Naive thymus-derived CD4-positive, alpha-beta T cell (primary cell): Measurements from ENCODE around the gene ADAR. TPM values are rescaled to one million over a fixed set of nuclear protein-coding genes. Genes with fewer than 3 reads are reported as not detected.

Experiments used
- ATAC-seq: fragments of 150-1000 bp; cut with Tn5 transposase; 2 replicates; pipeline ENCODE4 v1.10.0; 2021; ENCODE audit warnings: mild to moderate bottlenecking, moderate library complexity
- CTCF ChIA-PET: fragments of 350-600 bp; sonication (Branson Sonifier 250); formaldehyde crosslinking; loops from one replicate; lab custom pipeline; 2021; ENCODE audit warnings: antibody characterized with exemption; lab: Charles Lee
- POLR2A ChIA-PET: fragments of 350-600 bp; sonication (Branson Sonifier 250); formaldehyde crosslinking; loops from one replicate; lab custom pipeline; 2021; ENCODE audit warnings: antibody characterized with exemption, inconsistent platforms; lab: Charles Lee
- DNase-seq, 9 donors: peaks; one replicate each; pipeline versions ENCODE4 v3.0.0 to v3.0.0-alpha.2; 2020 to 2022; ENCODE audit warnings: mixed read lengths in 1 of 9
- H3K27ac ChIP-seq: one replicate; pipeline ENCODE4 v1.7.0; 2013; ENCODE audit warnings: mild to moderate bottlenecking, low read depth, low read length, moderate library complexity
- H3K27me3 ChIP-seq, 2 donors: one replicate each; pipeline ENCODE4 v1.7.0; 2013; ENCODE audit warnings: low read length in 2 of 2, mild to moderate bottlenecking in 2 of 2, moderate library complexity in 2 of 2; ENCODE audit not compliant: control insufficient read depth in 2 of 2, insufficient read depth in 2 of 2
- H3K36me3 ChIP-seq, 3 experiments: 1 replicate in 2 of 3; 2 replicates in 1 of 3; pipeline ENCODE4 v1.7.0; 2013; ENCODE audit warnings: low read length in 3 of 3, mild to moderate bottlenecking in 3 of 3, moderate library complexity in 1 of 3; ENCODE audit not compliant: insufficient read depth in 3 of 3, control insufficient read depth in 2 of 3
- H3K4me1 ChIP-seq, 2 donors: one replicate each; pipeline ENCODE4 v1.7.0; 2013; ENCODE audit warnings: low read length in 2 of 2, mild to moderate bottlenecking in 2 of 2, moderate library complexity in 1 of 2; ENCODE audit not compliant: control insufficient read depth in 2 of 2, insufficient read depth in 2 of 2
- H3K4me3 ChIP-seq: 2 replicates; pipeline ENCODE4 v1.7.0; 2013; ENCODE audit warnings: mild to moderate bottlenecking, low read length
- H3K9me3 ChIP-seq, 3 experiments: 1 replicate in 2 of 3; 2 replicates in 1 of 3; pipeline ENCODE4 v1.7.0; 2013; ENCODE audit warnings: low read length in 3 of 3; ENCODE audit not compliant: control insufficient read depth in 2 of 3
- H3K27ac Mint-ChIP-seq, 9 donors: one replicate each; pipeline ENCODE4 v1.8.0; 2020 to 2022; ENCODE audit warnings: mixed read lengths in 9 of 9, mild to moderate bottlenecking in 8 of 9, moderate library complexity in 5 of 9, inconsistent platforms in 2 of 9
- H3K27me3 Mint-ChIP-seq, 5 donors: one replicate each; pipeline ENCODE4 v1.8.0; 2021 to 2022; ENCODE audit warnings: mixed read lengths in 5 of 5, mild to moderate bottlenecking in 1 of 5
- H3K36me3 Mint-ChIP-seq, 5 donors: one replicate each; pipeline ENCODE4 v1.8.0; 2020 to 2022; ENCODE audit warnings: mixed read lengths in 5 of 5, mild to moderate bottlenecking in 3 of 5, inconsistent platforms in 1 of 5
- H3K4me1 Mint-ChIP-seq, 7 donors: one replicate each; pipeline ENCODE4 v1.8.0; 2020 to 2022; ENCODE audit warnings: mixed read lengths in 7 of 7, mild to moderate bottlenecking in 3 of 7, inconsistent platforms in 1 of 7
- H3K4me3 Mint-ChIP-seq, 10 donors: one replicate each; pipeline ENCODE4 v1.8.0; 2020 to 2022; ENCODE audit warnings: mild to moderate bottlenecking in 10 of 10, mixed read lengths in 10 of 10, moderate library complexity in 6 of 10, inconsistent platforms in 2 of 10
- H3K9me3 Mint-ChIP-seq, 11 donors: one replicate each; pipeline ENCODE4 v1.8.0; 2020 to 2022; ENCODE audit warnings: mixed read lengths in 11 of 11, mild to moderate bottlenecking in 4 of 11, inconsistent platforms in 1 of 11, moderate library complexity in 1 of 11
- intact Hi-C, 2 donors: fragments of 100-400 bp; cut with micrococcal nuclease; formaldehyde crosslinking; loops; one replicate each; pipeline ENCODE4 v1.15.1; 2023
- polyA plus RNA-seq, 2 donors: library from polyadenylated mRNA; unstranded; fragments of 300-500 nt; fragmentation: Illumina TruSeq; gene quantifications; one replicate each; pipeline ENCODE4 v1.2.3, GENCODE V29; 2021
- total RNA-seq, 6 experiments: library from RNA in 5 of 6; stranded (reverse) in 5 of 6; gene quantifications; 1 replicate in 5 of 6; 2 replicates in 1 of 6; pipeline ENCODE4 v1.2.3 and lab custom pipeline; 2021 to 2026

Gene ADAR
- total and polyA plus RNA-seq, 7 experiments from 2014 or later: 101 to 408 (median 220) TPM

- Mint-ChIP-seq H3K27me3 (no peaks in the 10 kb centered on the region), H3K27ac (peak overlapping the region in 2 of 9 donors; percentile 33 to 48), H3K4me3 (no peak overlapping the region), H3K36me3 (peaks cover 29 to 68% (median 39%) of the 10 kb centered on the region in 5 donors), H3K4me1 (peaks cover 0 to 10% (median 1%) of the 10 kb centered on the region in 7 donors), H3K9me3 (peaks cover 0 to 2% (median 0%) of the 10 kb centered on the region in 11 donors)
- DNase-seq: no peak
- no peaks in the 10 kb centered on the region for H3K9me3 ChIP-seq
- no peaks in the 10 kb centered on the region for H3K27me3 ChIP-seq
- intact Hi-C loops: no loop called here
- no peak overlapping the region for H3K27ac ChIP-seq
- POLR2A ChIA-PET: interaction anchor here (0.8 kb wide), 1 partner anchor 35 kb away, joined by 4 read pairs; no protein-coding TSS in a partner anchor
- CTCF ChIA-PET: no interaction called here
- H3K36me3 ChIP-seq: peaks cover 36 to 98% (median 75%) of the 10 kb centered on the region in 3 experiments
- no peaks in the 10 kb centered on the region for H3K4me1 ChIP-seq
- no peak for ATAC-seq
- H3K4me3 ChIP-seq: no peak overlapping the region
Measured at GRCh38 chr1:154591206-154591605, 16.8 kb downstream of the ADAR start.

- Mint-ChIP-seq H3K4me1 (peaks cover 0 to 10% (median 1%) of the 10 kb centered on the region in 7 donors), H3K27me3 (no peaks in the 10 kb centered on the region), H3K27ac (peak overlapping the region in 1 of 9 donors; percentile 59), H3K36me3 (peaks cover 29 to 72% (median 43%) of the 10 kb centered on the region in 5 donors), H3K9me3 (peaks cover 0 to 2% (median 0%) of the 10 kb centered on the region in 11 donors), H3K4me3 (no peak overlapping the region)
- ChIA-PET CTCF (no interaction called here), POLR2A (interaction anchor here (0.6 kb wide), 1 partner anchor 374 kb away, joined by 3 read pairs; no protein-coding TSS in a partner anchor)
- no peak overlapping the region for H3K27ac ChIP-seq
- H3K9me3 ChIP-seq: no peaks in the 10 kb centered on the region
- no peaks in the 10 kb centered on the region for H3K4me1 ChIP-seq
- H3K4me3 ChIP-seq: no peak overlapping the region
- intact Hi-C loops: no loop called here
- H3K36me3 ChIP-seq: peaks cover 40 to 98% (median 79%) of the 10 kb centered on the region in 3 experiments
- DNase-seq (no peak), ATAC-seq (no peak)
- H3K27me3 ChIP-seq: no peaks in the 10 kb centered on the region
Measured at GRCh38 chr1:154590756-154591155, 17.2 kb downstream of the ADAR start.

- Histone ChIP-seq H3K4me1 (no peaks in the 10 kb centered on the region), H3K27me3 (no peaks in the 10 kb centered on the region), H3K36me3 (peaks cover 48 to 100% (median 89%) of the 10 kb centered on the region in 3 experiments), H3K27ac (no peak overlapping the region), H3K4me3 (no peak overlapping the region), H3K9me3 (no peaks in the 10 kb centered on the region)
- CTCF ChIA-PET: interaction anchor here (0.7 kb wide), 1 partner anchor 252 kb away, joined by 3 read pairs; no protein-coding TSS in a partner anchor
- Mint-ChIP-seq H3K9me3 (peaks cover 0 to 2% (median 0%) of the 10 kb centered on the region in 11 donors), H3K4me3 (no peak overlapping the region), H3K27ac (peak overlapping the region in 2 of 9 donors; percentile 43 to 58), H3K27me3 (no peaks in the 10 kb centered on the region), H3K4me1 (peaks cover 0 to 10% (median 3%) of the 10 kb centered on the region in 7 donors), H3K36me3 (peaks cover 28 to 78% (median 53%) of the 10 kb centered on the region in 5 donors)
- intact Hi-C loops: no loop called here
- POLR2A ChIA-PET: interaction anchor here (0.7 kb wide), 2 partner anchors 414 to 518 kb away, joined by 3 read pairs; no protein-coding TSS in a partner anchor
- ATAC-seq (no peak), DNase-seq (no peak)
Measured at GRCh38 chr1:154589780-154590179, 18.2 kb downstream of the ADAR start.

GRCh38 chr1:154586641-154587040, 21.3 kb downstream of the ADAR start:
- no peaks in the 10 kb centered on the region for H3K27me3 ChIP-seq
- no peaks in the 10 kb centered on the region for H3K9me3 Mint-ChIP-seq
- POLR2A ChIA-PET: no interaction called here
- H3K27ac Mint-ChIP-seq: peak overlapping the region in 1 of 9 donors; percentile 52
- no peak overlapping the region for H3K4me3 ChIP-seq
- H3K4me1 Mint-ChIP-seq: peaks cover 0 to 13% (median 0%) of the 10 kb centered on the region in 7 donors
- no peaks in the 10 kb centered on the region for H3K9me3 ChIP-seq
- H3K4me3 Mint-ChIP-seq: no peak overlapping the region
- no peaks in the 10 kb centered on the region for H3K27me3 Mint-ChIP-seq
- H3K27ac ChIP-seq: no peak overlapping the region
- DNase-seq: no peak
- intact Hi-C loops: no loop called here
- no peak for ATAC-seq
- CTCF ChIA-PET: no interaction called here
- H3K36me3 ChIP-seq: peaks cover 62 to 100% (median 92%) of the 10 kb centered on the region in 3 experiments
- H3K4me1 ChIP-seq: no peaks in the 10 kb centered on the region
- peaks cover 26 to 75% (median 52%) of the 10 kb centered on the region in 5 donors for H3K36me3 Mint-ChIP-seq

- Histone ChIP-seq H3K4me1 (no peaks in the 10 kb centered on the region), H3K36me3 (peaks cover 64 to 100% (median 89%) of the 10 kb centered on the region in 3 experiments), H3K4me3 (no peak overlapping the region), H3K27ac (no peak overlapping the region), H3K27me3 (no peaks in the 10 kb centered on the region), H3K9me3 (no peaks in the 10 kb centered on the region)
- Mint-ChIP-seq H3K27ac (no peak overlapping the region), H3K4me1 (peaks cover 0 to 13% (median 0%) of the 10 kb centered on the region in 7 donors), H3K4me3 (no peak overlapping the region), H3K27me3 (no peaks in the 10 kb centered on the region), H3K9me3 (no peaks in the 10 kb centered on the region), H3K36me3 (peaks cover 26 to 73% (median 51%) of the 10 kb centered on the region in 5 donors)
- CTCF ChIA-PET: no interaction called here
- POLR2A ChIA-PET: no interaction called here
- intact Hi-C loops: no loop called here
- ATAC-seq: no peak
- no peak for DNase-seq
Measured at GRCh38 chr1:154586231-154586630, 21.8 kb downstream of the ADAR start.

- H3K4me1 Mint-ChIP-seq: peaks cover 0 to 13% (median 0%) of the 10 kb centered on the region in 7 donors
- peak overlapping the region in 1 of 9 donors; percentile 60 for H3K27ac Mint-ChIP-seq
- POLR2A ChIA-PET: no interaction called here
- H3K9me3 ChIP-seq: no peaks in the 10 kb centered on the region
- H3K36me3 Mint-ChIP-seq: peaks cover 23 to 60% (median 49%) of the 10 kb centered on the region in 5 donors
- CTCF ChIA-PET: no interaction called here
- no peak overlapping the region for H3K27ac ChIP-seq
- H3K4me3 ChIP-seq: no peak overlapping the region
- ATAC-seq: no peak
- DNase-seq: no peak
- no peaks in the 10 kb centered on the region for H3K4me1 ChIP-seq
- H3K36me3 ChIP-seq: peaks cover 57 to 100% (median 71%) of the 10 kb centered on the region in 3 experiments
- no peaks in the 10 kb centered on the region for H3K27me3 Mint-ChIP-seq
- intact Hi-C loops: no loop called here
- no peaks in the 10 kb centered on the region for H3K27me3 ChIP-seq
- no peaks in the 10 kb centered on the region for H3K9me3 Mint-ChIP-seq
- no peak overlapping the region for H3K4me3 Mint-ChIP-seq
Measured at GRCh38 chr1:154584267-154584994, 23.6 kb downstream of the ADAR start.
